ENCODE results near the gene RBM42. TPM values are rescaled to one million over a fixed set of nuclear protein-coding genes. Genes with fewer than 3 reads are reported as not detected.

RBM42 gene
- total and polyA plus RNA-seq, 2 of the 13 experiments (the other 11 are each of a cell fraction or from before 2014, with no cell fraction given), result 27.2 to 55.3 TPM

GRCh38 chr19:35618857-35619256, 10.0 kb upstream of the RBM42 start (continued):
- TF ChIP-seq PHF21A (CRISPR knock-in tag; IDR thresholded peaks at IDR 0.05), result no peak
- TF ChIP-seq ZBTB33 (CRISPR knock-in tag; IDR thresholded peaks at IDR 0.05), result peak; percentile 49; the same call in 1 of the 2 replicates
- no peak for TF ChIP-seq JUND (CRISPR knock-in tag; IDR thresholded peaks at IDR 0.05)
- TF ChIP-seq ZFY (CRISPR knock-in tag; IDR thresholded peaks at IDR 0.05), result 0 out of 2 replicates have a peak, but pooled peaks have one; percentile 17
- peak; percentile 46 for TF ChIP-seq STAG1 (CRISPR knock-in tag; IDR thresholded peaks at IDR 0.05)

GRCh38 chr19:35619290-35619923, 9.4 kb upstream of the RBM42 start:
- Histone ChIP-seq H3K79me2 (ENCODE audit: insufficient read depth, low read length) (no peaks in the 10 kb centered on the region), H3K4me2 (ENCODE audit: low read depth, low read length) (no peak overlapping the region), H2AFZ (ENCODE audit: low read length) (no peak overlapping the region), H3K4me3 (replicated peaks in 1 of 3; ENCODE audit: insufficient read depth in 1 of 3, low read depth in 2 of 3, low read length in 3 of 3) (no peak overlapping the region), H3K27me3 (ENCODE audit: control insufficient read depth in 1 of 2, insufficient read depth in 2 of 2, low read length in 2 of 2) (no peaks in the 10 kb centered on the region; a peak in 1 of 5 replicates), H3K9me3 (ENCODE audit: low read length) (no peaks in the 10 kb centered on the region), H3K36me3 (replicated peaks in 1 of 2; ENCODE audit: control insufficient read depth in 1 of 2, insufficient read depth in 2 of 2, low read length in 2 of 2) (peaks cover 5 to 17% of the 10 kb centered on the region in 2 experiments; a peak in 4 of 5 replicates), H3K4me1 (ENCODE audit: insufficient read depth, low read length) (peaks cover 15% of the 10 kb centered on the region), H3K9ac (ENCODE audit: insufficient read depth, low read depth, low read length) (no peak overlapping the region), H4K20me1 (ENCODE audit: insufficient read depth, low read length) (no peaks in the 10 kb centered on the region), H3K27ac (ENCODE audit: extremely low read length, insufficient read depth, low read length) (no peak overlapping the region)
- no TSS peak for BruUV-seq (replicated peaks)
- in situ Hi-C loops (cut with HindIII; ENCODE audit: extremely low pct_ligation_motif_present, low pct_unique_long_range_greater_than_20kb) (no loop called here), intact Hi-C loops (cut with micrococcal nuclease; ENCODE audit: unreplicated experiment) (loop anchor here (10.0 kb wide), 1 partner anchor 65 kb away; no protein-coding TSS in a partner anchor)
- no peak for FAIRE-seq
- no peak for DNase-seq (ENCODE audit: low spot score)
- no peak for ATAC-seq
- WGBS (ENCODE audit: low lambda C conversion rate), result 100% methylated on average over 7 of the region's 12 CpGs
- CTCF ChIA-PET (ENCODE audit: low intra/inter-chr PET ratio, low total read pairs), result no interaction called here
- POLR2A ChIA-PET, result no interaction called here
- TF ChIP-seq ZNF639 (CRISPR knock-in tag; conservative IDR thresholded peaks at IDR 0.05), result no peak
- TF ChIP-seq ATRX (CRISPR knock-in tag; IDR thresholded peaks at IDR 0.05; ENCODE audit: borderline replicate concordance), result no peak
- no peak for TF ChIP-seq AHR (CRISPR knock-in tag; IDR thresholded peaks at IDR 0.05)
- no peak for TF ChIP-seq ZNF260 (CRISPR knock-in tag; IDR thresholded peaks at IDR 0.05; ENCODE audit: borderline replicate concordance, low read depth)
- no peak for TF ChIP-seq HCFC1 (IDR thresholded peaks at IDR 0.05; ENCODE audit: low read depth, low read length)
- no peak for TF ChIP-seq PBX3 (CRISPR knock-in tag; IDR thresholded peaks at IDR 0.05; ENCODE audit: borderline replicate concordance)
- no peak for TF ChIP-seq SOX13 (IDR thresholded peaks at IDR 0.05)
- TF ChIP-seq SOX13 (CRISPR knock-in tag; conservative IDR thresholded peaks at IDR 0.05 in 1 of 2, IDR thresholded peaks at IDR 0.05 in 1 of 2), result no peak
- TF ChIP-seq ZSCAN21 (CRISPR knock-in tag; IDR thresholded peaks at IDR 0.05; ENCODE audit: borderline replicate concordance), result no peak
- TF ChIP-seq ZNF20 (CRISPR knock-in tag; IDR thresholded peaks at IDR 0.05), result no peak
- no peak for TF ChIP-seq ZNF160 (CRISPR knock-in tag; IDR thresholded peaks at IDR 0.05)
- TF ChIP-seq SMAD9 (CRISPR knock-in tag; IDR thresholded peaks at IDR 0.05), result no peak
- no peak for TF ChIP-seq E2F5 (CRISPR knock-in tag; conservative IDR thresholded peaks at IDR 0.05)
- TF ChIP-seq ZFP1 (CRISPR knock-in tag; IDR thresholded peaks at IDR 0.05), result no peak
